ENCODE measurements around the gene AQP10.
"Not testable (repeated sequence)": the region's sequence is repeated elsewhere in the genome, so short reads cannot be mapped to it uniquely, and the experiment has no call there.

Gene AQP10

GRCh38 chr1:154335025-154335714 lies 14.3 kb downstream of the AQP10 start:
- Histone ChIP-seq H3K4me3 (replicated peaks; ENCODE audit: low read depth, low read length) (no peak overlapping the region), H3K27me3 (replicated peaks; ENCODE audit: control insufficient read depth, insufficient read depth, low read length) (no peaks in the 10 kb centered on the region), H3K36me3 (ENCODE audit: control insufficient read depth, insufficient read depth, low read length) (peaks cover 7% of the 10 kb centered on the region)
- DNase-seq (ENCODE audit: extremely low read depth, insufficient read length): no peak
- peak; percentile 80 for TF ChIP-seq CTCF (IDR thresholded peaks at IDR 0.05; ENCODE audit: insufficient read depth, low read length, poor library complexity, severe bottlenecking)

- no peak for TF ChIP-seq CTCF (IDR thresholded peaks at IDR 0.05; ENCODE audit: insufficient read depth, low read length, poor library complexity, severe bottlenecking)
- DNase-seq (ENCODE audit: extremely low read depth, insufficient read length): no peak
- H3K36me3 ChIP-seq (ENCODE audit: control insufficient read depth, insufficient read depth, low read length): peaks cover 16% of the 10 kb centered on the region
Measured at GRCh38 chr1:154337253-154337894, 16.5 kb downstream of the AQP10 start.

GRCh38 chr1:154338875-154339274 lies 18.0 kb downstream of the AQP10 start:
- Histone ChIP-seq H3K27me3 (replicated peaks; ENCODE audit: control insufficient read depth, insufficient read depth, low read length) (no peaks in the 10 kb centered on the region), H3K4me3 (replicated peaks; ENCODE audit: low read depth, low read length) (no peak overlapping the region), H3K36me3 (ENCODE audit: control insufficient read depth, insufficient read depth, low read length) (peaks cover 20% of the 10 kb centered on the region)
- no peak for DNase-seq (ENCODE audit: extremely low read depth, insufficient read length)
- no peak for TF ChIP-seq CTCF (IDR thresholded peaks at IDR 0.05; ENCODE audit: insufficient read depth, low read length, poor library complexity, severe bottlenecking)

More at GRCh38 chr1:154337253-154337894, 16.5 kb downstream of the AQP10 start:
- Histone ChIP-seq H3K27me3 (replicated peaks; ENCODE audit: control insufficient read depth, insufficient read depth, low read length) (no peaks in the 10 kb centered on the region), H3K4me3 (replicated peaks; ENCODE audit: low read depth, low read length) (no peak overlapping the region)

GRCh38 chr1:154341366-154341765 lies 20.5 kb downstream of the AQP10 start:
- H3K4me3 ChIP-seq (replicated peaks; ENCODE audit: low read depth, low read length); DNase-seq (ENCODE audit: extremely low read depth, insufficient read length); H3K27me3 ChIP-seq (replicated peaks; ENCODE audit: control insufficient read depth, insufficient read depth, low read length): not testable (repeated sequence)
- peaks cover 34% of the 10 kb centered on the region for H3K36me3 ChIP-seq (ENCODE audit: control insufficient read depth, insufficient read depth, low read length)

- DNase-seq (ENCODE audit: extremely low read depth, insufficient read length): no peak
- Histone ChIP-seq H3K36me3 (ENCODE audit: control insufficient read depth, insufficient read depth, low read length) (peaks cover 35% of the 10 kb centered on the region), H3K27me3 (replicated peaks; ENCODE audit: control insufficient read depth, insufficient read depth, low read length) (no peaks in the 10 kb centered on the region), H3K4me3 (replicated peaks; ENCODE audit: low read depth, low read length) (no peak overlapping the region)
- TF ChIP-seq CTCF (IDR thresholded peaks at IDR 0.05; ENCODE audit: insufficient read depth, low read length, poor library complexity, severe bottlenecking): no peak
Measured at GRCh38 chr1:154342132-154342531, 21.2 kb downstream of the AQP10 start.

GRCh38 chr1:154342836-154343472 lies 22.1 kb downstream of the AQP10 start:
- H3K36me3 ChIP-seq (ENCODE audit: control insufficient read depth, insufficient read depth, low read length): peaks cover 34% of the 10 kb centered on the region
- DNase-seq (ENCODE audit: extremely low read depth, insufficient read length): no peak

More at GRCh38 chr1:154342836-154343472, 22.1 kb downstream of the AQP10 start:
- no peak overlapping the region for H3K4me3 ChIP-seq (replicated peaks; ENCODE audit: low read depth, low read length)
- no peak for TF ChIP-seq CTCF (IDR thresholded peaks at IDR 0.05; ENCODE audit: insufficient read depth, low read length, poor library complexity, severe bottlenecking)
- no peaks in the 10 kb centered on the region for H3K27me3 ChIP-seq (replicated peaks; ENCODE audit: control insufficient read depth, insufficient read depth, low read length)
